Adrenal gland (tissue), 5 donors: ENCODE measurements around the gene ZNF487.

ENCODE experiments used
- CTCF ChIP-seq, 6 experiments: fragments of 450-650 bp in 4 of 6; fragments of 200-600 bp in 2 of 6; sonication (generic) in 1 of 6; IDR thresholded peaks; 1 replicate in 5 of 6; 2 replicates in 1 of 6; pipeline versions ENCODE4 v1.5.1 to v1.8.0; 2016 to 2021; ENCODE audit warnings: antibody characterized with exemption in 6 of 6, mild to moderate bottlenecking in 2 of 6, moderate library complexity in 1 of 6
- POLR2A ChIP-seq, 2 donors: fragments of 450-650 bp; IDR thresholded peaks; one replicate each; pipeline ENCODE4 v1.6.1; 2017; ENCODE audit warnings: antibody characterized with exemption in 2 of 2, mild to moderate bottlenecking in 2 of 2, moderate library complexity in 1 of 2
- donor health status: DM: no; HTN: no; CAD: no.

DNA sequence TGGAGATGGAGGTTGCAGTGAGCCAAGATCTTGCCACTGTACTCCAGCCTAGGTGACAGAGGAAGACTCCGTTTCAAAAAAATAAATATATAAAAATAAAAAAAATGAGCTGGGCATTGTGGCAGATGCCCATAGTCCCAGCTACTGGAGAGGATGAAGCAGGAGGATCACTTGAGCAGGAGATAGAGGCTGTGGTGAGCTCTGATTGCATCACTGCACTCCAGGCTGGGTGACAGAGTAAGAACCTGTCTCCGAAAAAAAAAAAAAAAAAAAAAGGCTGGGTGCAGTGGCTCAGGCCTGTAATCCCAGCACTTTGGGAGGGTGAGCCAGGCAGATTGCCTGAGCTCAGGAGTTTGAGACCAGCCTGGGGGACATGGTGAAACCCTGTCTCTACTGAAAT, 11.8 kb downstream of the ZNF487 start:
- TF ChIP-seq CTCF (IDR thresholded peaks at IDR 0.05) (no peak), POLR2A (IDR thresholded peaks at IDR 0.05) (no peak)
